DMS 273 treated with DMSO at 0.1 percent for 48 hours (cell line): Measurements from ENCODE around the gene IFITM10.
"Not testable (repeated sequence)": the region's sequence is repeated elsewhere in the genome, so short reads cannot be mapped to it uniquely, and the experiment has no call there.

Experiments
- DNase-seq: peaks from one replicate; lab custom pipeline; 2025; lab: John Stamatoyannopoulos, UW

IFITM10 gene

DNA sequence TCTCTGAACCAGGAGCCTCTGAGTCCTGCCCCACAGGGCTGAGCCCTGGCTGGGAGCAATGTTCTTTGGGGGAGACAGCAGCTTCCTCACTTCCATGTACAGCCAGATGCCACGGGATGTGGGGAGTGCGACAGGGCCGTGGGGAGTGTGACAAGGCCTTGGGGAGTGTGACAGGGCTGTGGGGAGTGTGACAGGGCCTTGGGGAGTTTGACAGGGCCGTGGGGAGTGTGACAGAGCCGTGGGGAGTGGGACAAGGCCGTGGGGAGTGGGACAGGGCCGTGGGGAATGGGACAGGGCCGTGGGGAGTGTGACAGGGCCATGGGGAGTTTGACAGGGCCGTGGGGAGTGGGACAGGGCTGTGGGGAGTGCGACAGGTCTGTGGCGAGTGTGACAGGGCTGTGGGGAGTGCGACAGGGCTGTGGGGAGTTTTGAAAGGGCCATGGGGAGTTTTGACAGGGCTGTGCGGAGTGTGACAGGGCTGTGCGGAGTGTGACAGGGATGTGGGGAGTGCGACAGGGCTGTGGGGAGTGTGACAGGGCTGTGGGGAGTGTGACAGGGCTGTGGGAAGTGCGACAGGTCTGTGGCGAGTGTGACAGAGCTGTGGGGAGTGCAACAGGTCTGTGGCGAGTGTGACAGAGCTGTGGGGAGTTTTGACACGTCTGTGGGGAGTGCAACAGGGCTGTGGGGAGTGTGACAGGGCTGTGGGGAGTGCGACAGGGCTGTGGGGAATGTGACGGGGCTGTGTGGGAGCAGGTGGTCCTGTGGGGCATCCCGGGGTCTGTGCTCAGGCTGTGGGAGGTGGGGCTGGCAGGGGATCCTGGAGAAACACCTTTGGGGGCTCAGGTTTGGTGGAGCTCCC, 60.0 kb downstream of the IFITM10 start:
- DNase-seq: no peak

DNA sequence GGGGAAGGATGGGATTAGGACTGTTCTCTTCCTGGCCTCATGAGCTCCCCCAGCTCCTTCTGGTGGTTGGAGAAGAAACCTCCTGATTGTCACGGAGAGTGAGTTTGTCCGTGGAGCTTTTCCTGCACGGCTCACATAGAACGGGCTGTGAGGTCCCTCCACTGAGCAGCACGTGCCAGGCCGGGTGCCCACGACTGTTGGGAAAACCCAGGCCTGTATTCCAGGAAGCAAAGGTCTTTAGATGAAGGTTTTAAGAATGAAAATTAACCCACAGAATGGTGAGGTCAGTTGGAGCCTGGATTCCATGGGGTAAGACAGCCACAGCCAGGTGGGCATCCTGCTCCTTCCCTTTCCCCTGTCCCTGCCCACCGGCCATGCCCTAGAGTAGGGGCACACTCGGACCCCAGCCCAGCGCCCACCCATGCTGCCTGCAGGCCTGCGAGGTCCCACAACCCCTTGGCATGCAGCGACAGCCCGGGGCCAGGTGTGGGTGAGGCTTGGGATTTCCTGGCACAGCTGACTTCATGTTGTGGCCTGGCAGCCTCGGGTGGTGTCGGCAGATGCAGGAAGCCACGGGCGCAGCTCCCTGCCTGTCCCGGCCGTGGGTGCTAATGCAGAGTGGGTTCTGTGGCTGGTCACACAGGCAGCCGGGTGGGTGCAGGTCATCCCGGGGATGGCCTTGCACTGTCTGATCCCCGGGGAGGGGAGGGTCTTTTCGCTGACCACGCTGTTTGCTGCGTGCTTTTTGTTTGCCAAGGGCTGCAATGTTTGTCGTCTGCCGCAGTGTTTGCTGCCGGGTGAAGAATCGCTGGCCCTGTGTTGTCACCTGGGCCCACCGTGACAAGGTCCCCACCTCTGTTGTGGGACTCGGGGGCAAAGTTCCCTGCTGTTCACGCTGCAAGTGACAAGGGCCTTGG, 60.9 kb downstream of the IFITM10 start:
- DNase-seq: not testable (repeated sequence)

- not testable (repeated sequence) for DNase-seq
Observed at GRCh38 chr11:1688336-1688947, 62.0 kb downstream of the IFITM10 start.

DNA sequence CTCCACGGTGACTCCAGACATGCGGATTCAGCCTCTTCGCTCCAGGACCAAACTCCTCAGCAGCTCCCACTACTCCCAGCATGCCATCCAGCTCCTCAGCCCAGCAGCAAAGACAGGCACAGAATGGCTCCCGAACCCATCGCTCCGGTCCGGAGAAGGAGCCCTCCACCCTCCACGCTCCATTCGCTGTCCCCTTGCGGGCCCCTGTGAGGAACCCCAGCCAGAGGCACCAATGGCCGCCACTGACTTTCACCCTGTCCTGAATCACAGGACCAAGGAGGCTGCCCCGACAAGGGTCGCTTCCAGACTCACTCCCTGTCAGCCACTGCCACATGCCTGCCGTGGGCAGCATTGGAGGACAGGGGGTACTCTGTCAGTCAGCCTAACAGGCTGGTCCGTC, 64.2 kb downstream of the IFITM10 start:
- not testable (repeated sequence) for DNase-seq

GRCh38 chr11:1684886-1685874, 65.2 kb downstream of the IFITM10 start:
- not testable (repeated sequence) for DNase-seq

DNA sequence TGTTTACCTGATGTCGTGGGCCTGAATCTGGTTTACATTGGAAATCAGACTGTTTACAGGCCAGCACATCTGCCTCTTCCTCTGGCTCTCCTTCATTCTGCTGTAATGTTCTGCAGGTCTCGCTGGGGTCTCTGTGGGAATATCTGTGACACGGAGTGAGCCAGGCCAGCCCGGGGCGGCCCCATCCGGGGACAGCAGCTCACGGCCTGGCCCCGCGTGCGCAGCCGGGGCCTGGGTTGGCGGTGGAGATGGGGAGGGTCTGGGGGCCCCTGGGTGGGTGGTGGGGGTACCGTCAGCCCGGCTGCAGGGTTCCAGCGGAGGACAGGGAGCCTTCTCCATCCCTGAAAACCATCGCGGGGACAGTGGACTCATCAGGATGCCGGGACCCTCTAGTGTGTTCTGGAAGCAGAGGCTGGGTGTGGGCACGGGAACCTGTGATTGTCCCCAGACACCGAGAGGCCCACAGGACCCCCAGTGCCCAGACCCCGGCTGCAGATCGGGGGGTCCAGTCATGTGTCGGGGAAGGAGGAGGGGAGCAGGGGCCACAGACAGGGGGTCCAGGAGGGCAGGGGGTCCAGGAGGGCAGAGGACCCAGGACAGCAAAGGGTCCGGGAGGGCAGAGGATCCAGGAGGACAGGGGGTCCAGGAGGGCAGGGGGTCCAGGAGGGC, 66.4 kb downstream of the IFITM10 start:
- DNase-seq: not testable (repeated sequence)

DNA sequence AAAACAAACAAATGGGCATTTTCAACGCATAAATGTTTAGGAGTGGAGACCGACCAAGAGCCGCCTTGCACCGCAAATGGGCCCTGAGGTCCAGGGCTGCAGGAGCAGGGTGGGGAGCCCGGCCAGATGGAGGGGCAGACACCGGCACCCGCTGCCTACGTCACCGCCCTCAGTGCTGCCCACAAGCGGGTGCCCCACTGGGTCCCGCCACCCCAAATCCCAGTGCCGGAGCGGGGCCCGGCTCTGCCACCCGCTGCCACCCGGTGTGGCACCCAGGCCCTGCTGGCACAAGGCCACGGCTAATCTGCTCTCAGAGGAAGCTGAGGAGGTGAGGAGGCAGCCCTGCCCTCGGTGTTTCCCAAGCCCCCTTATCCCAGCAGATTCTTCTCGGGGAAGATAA, 67.2 kb downstream of the IFITM10 start:
- DNase-seq: not testable (repeated sequence)
